ENCODE data around the gene APEH.

APEH gene

DNA sequence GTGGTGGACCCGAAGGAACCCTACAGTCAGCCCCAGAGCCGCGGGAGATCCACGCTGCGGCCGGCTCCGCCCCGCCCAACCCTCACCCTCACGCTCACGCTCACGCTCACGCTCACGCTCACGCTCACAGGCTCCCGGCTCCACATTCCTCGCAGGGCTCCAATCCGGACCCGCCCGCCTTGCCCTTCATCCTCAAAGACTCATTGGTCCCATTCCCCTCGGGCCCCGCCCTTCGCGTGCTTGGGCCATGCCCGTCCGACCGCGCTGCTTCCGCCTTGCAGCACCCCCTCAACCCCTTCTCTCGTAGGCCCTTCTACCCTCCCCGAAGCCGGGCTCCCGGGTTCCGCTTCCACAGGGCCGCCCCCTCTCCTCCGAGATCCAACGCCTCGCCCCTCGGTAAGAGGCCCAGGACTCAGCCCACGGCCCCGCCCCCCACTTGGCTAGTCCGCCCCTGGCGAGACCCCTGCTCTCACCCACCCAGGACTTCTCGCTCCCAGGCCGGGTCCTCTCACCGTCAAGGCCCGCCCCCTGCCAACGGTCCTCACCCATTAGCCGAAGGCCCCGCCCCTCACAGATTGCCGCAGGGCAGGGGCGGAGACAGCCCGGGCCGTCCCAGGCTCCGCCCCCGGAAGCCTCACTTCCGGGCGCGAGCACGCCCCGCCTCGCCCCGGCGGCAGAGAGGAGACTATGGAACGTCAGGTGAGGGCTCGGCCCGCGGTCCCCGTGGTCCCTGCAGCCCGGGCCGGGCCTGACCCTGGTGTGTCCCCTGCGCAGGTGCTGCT lies at the start of gene APEH:
APEH (plus strand) TSS at position 637 of the 782 bp plus-strand sequence; CDS start at position 688, 51 bp downstream.
- peak; percentile 95 for ATAC-seq
- peaks cover 33% of the 10 kb centered on the region for H3K36me3 Mint-ChIP-seq
- H3K9me3 Mint-ChIP-seq = no peaks in the 10 kb centered on the region
- peak within 1 kb of the TSS; percentile 89 for H3K4me3 Mint-ChIP-seq
- H3K27ac Mint-ChIP-seq = peak within 1 kb of the TSS; percentile 97
- peaks cover 35% of the 10 kb centered on the region for H3K4me1 Mint-ChIP-seq
- no peaks in the 10 kb centered on the region for H3K27me3 Mint-ChIP-seq

DNA sequence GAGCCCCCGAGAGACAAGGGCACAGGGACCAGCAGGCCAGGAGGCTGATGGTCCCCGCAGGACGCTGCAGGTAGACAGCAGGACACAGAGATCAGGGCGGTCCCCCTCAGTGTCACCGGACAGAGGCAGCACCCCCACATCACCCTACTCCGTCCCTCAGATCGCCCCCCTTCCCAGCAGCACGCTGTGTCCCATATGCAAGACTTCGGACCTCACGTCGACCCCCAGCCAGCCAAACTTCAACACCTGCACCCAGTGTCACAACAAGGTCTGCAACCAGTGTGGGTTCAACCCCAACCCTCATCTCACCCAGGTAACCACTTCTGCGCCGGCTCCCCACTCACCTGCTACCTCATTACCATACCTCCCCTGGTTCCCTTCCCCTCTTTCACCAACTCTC lies 49.1 kb upstream of the APEH start:
- Mint-ChIP-seq H3K36me3 (no peaks in the 10 kb centered on the region), H3K4me3 (no peak overlapping the region), H3K27me3 (peaks cover 27% of the 10 kb centered on the region), H3K4me1 (peaks cover 7% of the 10 kb centered on the region), H3K27ac (no peak overlapping the region), H3K9me3 (no peaks in the 10 kb centered on the region)
- ATAC-seq = no peak

DNA sequence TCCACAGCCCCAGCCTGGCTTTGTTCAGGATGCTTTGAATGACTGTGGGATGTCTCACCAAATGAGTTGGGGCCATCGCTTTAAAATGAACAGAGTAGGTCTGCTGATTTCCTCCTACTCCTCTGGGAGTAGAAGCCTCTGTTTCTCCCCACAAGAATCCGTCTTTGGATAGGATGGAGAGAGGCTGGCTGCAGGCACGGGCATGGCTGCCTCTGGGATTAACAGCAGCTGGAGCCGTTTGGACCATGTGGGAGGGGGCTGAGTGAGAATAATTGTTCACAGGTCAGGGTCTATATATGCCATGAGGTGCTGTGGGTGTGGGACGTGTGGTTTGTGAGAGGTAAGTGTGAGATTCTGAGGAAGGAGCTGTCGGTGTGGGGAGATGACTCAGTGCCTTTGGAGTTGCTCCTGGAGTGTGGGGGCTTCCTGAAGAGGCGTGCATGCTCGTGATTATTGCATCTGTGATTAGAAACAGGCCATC lies 48.0 kb upstream of the APEH start:
- Mint-ChIP-seq H3K9me3 (no peaks in the 10 kb centered on the region), H3K4me3 (no peak overlapping the region), H3K36me3 (no peaks in the 10 kb centered on the region), H3K4me1 (peaks cover 7% of the 10 kb centered on the region), H3K27ac (no peak overlapping the region), H3K27me3 (peaks cover 27% of the 10 kb centered on the region)
- ATAC-seq = no peak

GRCh38 chr3:49626796-49627195 lies 47.4 kb upstream of the APEH start:
- no peak for ATAC-seq
- no peaks in the 10 kb centered on the region for H3K36me3 Mint-ChIP-seq
- H3K27ac Mint-ChIP-seq = no peak overlapping the region
- peaks cover 1% of the 10 kb centered on the region for H3K9me3 Mint-ChIP-seq
- no peak overlapping the region for H3K4me3 Mint-ChIP-seq
- peaks cover 28% of the 10 kb centered on the region for H3K27me3 Mint-ChIP-seq
- H3K4me1 Mint-ChIP-seq = peaks cover 7% of the 10 kb centered on the region

DNA sequence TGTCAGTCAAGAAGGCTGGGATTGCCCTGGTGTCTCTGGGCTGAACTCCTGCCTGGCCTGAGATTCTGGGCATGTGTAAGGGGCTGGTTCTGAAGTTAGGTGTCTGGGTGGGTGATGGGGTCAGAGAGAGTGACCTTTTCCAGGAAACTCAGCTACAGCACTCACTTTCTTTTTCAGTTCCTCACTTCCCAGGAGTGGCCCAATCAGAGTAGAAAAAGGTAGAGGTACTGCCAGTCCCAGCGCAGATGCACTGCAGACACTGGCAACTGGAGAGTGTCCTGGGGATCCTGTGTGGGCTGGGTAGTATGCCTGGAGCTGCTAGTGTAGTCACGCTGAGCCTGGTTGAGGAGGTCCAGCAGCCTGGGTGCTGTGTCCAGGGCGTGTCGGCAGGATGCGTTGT lies 46.5 kb upstream of the APEH start:
- peaks cover 4% of the 10 kb centered on the region for H3K9me3 Mint-ChIP-seq
- ATAC-seq = peak; percentile 49
- no peaks in the 10 kb centered on the region for H3K36me3 Mint-ChIP-seq
- H3K4me3 Mint-ChIP-seq = no peak overlapping the region
- peaks cover 7% of the 10 kb centered on the region for H3K4me1 Mint-ChIP-seq
- H3K27me3 Mint-ChIP-seq = peaks cover 36% of the 10 kb centered on the region
- no peak overlapping the region for H3K27ac Mint-ChIP-seq

DNA sequence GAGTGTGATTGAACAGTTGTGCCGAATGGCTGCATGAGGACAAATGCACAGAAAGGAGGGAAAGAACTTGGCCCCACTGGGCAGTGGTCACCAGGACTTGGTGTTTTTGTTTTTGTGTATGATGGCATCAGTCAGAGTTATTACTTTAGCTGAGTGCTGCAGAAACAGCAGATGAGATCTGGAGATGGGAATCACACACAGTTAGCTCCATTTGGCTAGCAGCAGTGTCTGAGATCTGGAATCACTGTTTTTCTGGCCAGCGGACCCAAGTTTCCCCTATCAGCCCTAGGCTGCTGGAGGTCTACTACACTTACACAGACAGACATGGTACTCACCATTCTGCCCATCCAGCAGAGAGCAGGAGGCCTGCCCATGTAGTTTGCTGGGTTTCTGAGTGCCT lies 45.9 kb upstream of the APEH start:
- Mint-ChIP-seq H3K27me3 (peaks cover 40% of the 10 kb centered on the region), H3K9me3 (peaks cover 4% of the 10 kb centered on the region), H3K4me1 (peaks cover 7% of the 10 kb centered on the region), H3K27ac (no peak overlapping the region), H3K4me3 (no peak overlapping the region), H3K36me3 (no peaks in the 10 kb centered on the region)
- ATAC-seq = no peak

DNA sequence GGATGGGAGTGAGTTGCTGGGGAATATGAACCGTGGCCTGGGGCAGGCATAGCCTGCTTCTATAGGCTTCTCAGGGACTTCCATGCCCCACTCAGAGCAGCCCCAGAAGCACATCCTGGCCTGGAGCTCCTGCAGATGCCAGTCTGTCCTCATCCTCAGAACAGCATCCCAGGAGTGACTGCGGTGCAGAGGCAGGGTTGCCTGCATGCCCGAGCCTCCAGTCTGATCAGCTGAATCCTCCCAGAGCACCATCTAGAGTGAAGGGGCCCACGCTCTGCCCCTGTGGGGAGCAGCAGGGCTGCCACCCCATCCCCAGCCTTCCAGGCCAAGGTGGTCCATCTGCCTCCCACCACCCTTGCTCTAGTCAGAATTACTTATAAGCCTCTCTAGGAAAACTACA lies 44.7 kb upstream of the APEH start:
- peaks cover 7% of the 10 kb centered on the region for H3K4me1 Mint-ChIP-seq

GRCh38 chr3:49629866-49630265 lies 44.3 kb upstream of the APEH start:
- Mint-ChIP-seq H3K27me3 (peaks cover 40% of the 10 kb centered on the region), H3K4me3 (no peak overlapping the region), H3K9me3 (peaks cover 4% of the 10 kb centered on the region), H3K4me1 (peaks cover 7% of the 10 kb centered on the region), H3K27ac (no peak overlapping the region), H3K36me3 (no peaks in the 10 kb centered on the region)
- no peak for ATAC-seq

More for the DNA sequence above, 44.7 kb upstream of the APEH start:
- Mint-ChIP-seq H3K27ac (no peak overlapping the region), H3K27me3 (peaks cover 40% of the 10 kb centered on the region), H3K36me3 (no peaks in the 10 kb centered on the region), H3K4me3 (no peak overlapping the region), H3K9me3 (peaks cover 4% of the 10 kb centered on the region)
- ATAC-seq = no peak

GRCh38 chr3:49630784-49631183 lies 43.4 kb upstream of the APEH start:
- H3K36me3 Mint-ChIP-seq = no peaks in the 10 kb centered on the region
- H3K9me3 Mint-ChIP-seq = peaks cover 4% of the 10 kb centered on the region
- ATAC-seq = no peak
- H3K4me1 Mint-ChIP-seq = peaks cover 7% of the 10 kb centered on the region
- no peak overlapping the region for H3K4me3 Mint-ChIP-seq
- H3K27ac Mint-ChIP-seq = no peak overlapping the region
- H3K27me3 Mint-ChIP-seq = peaks cover 40% of the 10 kb centered on the region

DNA sequence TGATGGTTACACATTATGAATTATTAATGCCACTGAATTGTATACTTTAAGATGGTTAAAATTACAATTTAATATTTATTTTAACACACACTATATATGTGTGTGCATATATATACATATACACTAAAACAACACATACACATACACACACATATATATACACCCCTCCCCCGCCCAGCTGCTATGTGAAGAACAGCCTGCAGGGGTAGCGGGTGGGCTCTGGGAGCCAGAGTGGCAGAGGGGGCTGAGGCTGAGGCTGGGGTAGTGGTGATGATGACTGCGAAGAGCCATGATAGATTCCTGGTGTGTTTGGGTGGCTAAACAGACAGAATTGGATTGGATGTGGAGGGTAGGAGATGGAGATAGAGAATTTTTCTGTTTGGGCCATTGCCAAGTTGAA lies 39.4 kb upstream of the APEH start:
- no peak overlapping the region for H3K27ac Mint-ChIP-seq
- H3K27me3 Mint-ChIP-seq = peaks cover 30% of the 10 kb centered on the region
- H3K9me3 Mint-ChIP-seq = peaks cover 4% of the 10 kb centered on the region
- no peak for ATAC-seq
- H3K36me3 Mint-ChIP-seq = no peaks in the 10 kb centered on the region
- H3K4me1 Mint-ChIP-seq = no peaks in the 10 kb centered on the region
- no peak overlapping the region for H3K4me3 Mint-ChIP-seq

GRCh38 chr3:49636883-49637609 lies 37.1 kb upstream of the APEH start:
- peaks cover under 1% of the 10 kb centered on the region for H3K9me3 Mint-ChIP-seq
- H3K27me3 Mint-ChIP-seq = peaks cover 10% of the 10 kb centered on the region
- no peaks in the 10 kb centered on the region for H3K36me3 Mint-ChIP-seq
- no peak for ATAC-seq
- H3K4me1 Mint-ChIP-seq = no peaks in the 10 kb centered on the region
- H3K4me3 Mint-ChIP-seq = no peak overlapping the region
- H3K27ac Mint-ChIP-seq = no peak overlapping the region

GRCh38 chr3:49638445-49638844 lies 35.7 kb upstream of the APEH start:
- no peaks in the 10 kb centered on the region for H3K9me3 Mint-ChIP-seq
- no peaks in the 10 kb centered on the region for H3K4me1 Mint-ChIP-seq
- no peak overlapping the region for H3K4me3 Mint-ChIP-seq
- ATAC-seq = no peak
- no peaks in the 10 kb centered on the region for H3K27me3 Mint-ChIP-seq
- no peak overlapping the region for H3K27ac Mint-ChIP-seq
- no peaks in the 10 kb centered on the region for H3K36me3 Mint-ChIP-seq

- Mint-ChIP-seq H3K27ac (no peak overlapping the region), H3K9me3 (no peaks in the 10 kb centered on the region), H3K4me3 (no peak overlapping the region), H3K36me3 (no peaks in the 10 kb centered on the region), H3K4me1 (no peaks in the 10 kb centered on the region), H3K27me3 (no peaks in the 10 kb centered on the region)
- ATAC-seq = no peak
Measured at GRCh38 chr3:49639551-49639950, 34.6 kb upstream of the APEH start.

DNA sequence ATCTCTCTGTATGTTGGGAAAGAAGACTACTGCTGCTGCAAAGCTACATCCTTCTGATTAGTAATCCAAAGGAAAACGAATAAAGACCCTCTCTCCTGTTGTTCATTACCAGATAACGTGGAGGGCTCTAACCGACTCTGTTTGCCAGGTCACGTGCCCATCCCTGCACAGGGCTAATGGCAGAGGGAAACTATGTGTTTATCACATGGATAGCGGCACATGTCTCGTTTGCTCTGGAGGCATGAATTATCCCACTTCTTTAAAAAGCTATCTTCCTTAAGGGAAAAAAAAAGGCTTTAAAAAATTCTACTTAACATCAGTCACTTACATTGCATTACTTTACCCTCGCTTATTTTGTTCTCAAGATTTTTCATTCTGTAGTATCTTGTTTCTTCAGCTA lies 32.9 kb upstream of the APEH start:
- ATAC-seq = no peak
- Mint-ChIP-seq H3K4me3 (no peak overlapping the region), H3K36me3 (no peaks in the 10 kb centered on the region), H3K9me3 (no peaks in the 10 kb centered on the region), H3K4me1 (no peaks in the 10 kb centered on the region), H3K27me3 (peaks cover 1% of the 10 kb centered on the region), H3K27ac (no peak overlapping the region)

- no peaks in the 10 kb centered on the region for H3K36me3 Mint-ChIP-seq
- H3K4me1 Mint-ChIP-seq = no peaks in the 10 kb centered on the region
- no peak overlapping the region for H3K27ac Mint-ChIP-seq
- no peak for ATAC-seq
- H3K27me3 Mint-ChIP-seq = peaks cover 10% of the 10 kb centered on the region
- H3K9me3 Mint-ChIP-seq = no peaks in the 10 kb centered on the region
- no peak overlapping the region for H3K4me3 Mint-ChIP-seq
Measured at GRCh38 chr3:49641921-49642707, 32.0 kb upstream of the APEH start.

Measured in stimulated activated memory B cell treated with anti-CD40 and anti-IgM and Interleukin-4, amounts not matched to agents 10 μg/mL and 1 μg/mL and 100 μg/mL, for 72 hours (primary cell).